HG03571 (cell line): ENCODE results near the gene ABHD12B.

Source experiments
- ATAC-seq: cut with Tn5 transposase; IDR thresholded peaks from one replicate; pipeline ENCODE4 v1.9.1; 2021; ENCODE audit not compliant: unreplicated experiment

Gene ABHD12B

GRCh38 chr14:50839048-50839447 is 32.8 kb upstream of the ABHD12B start:
- no peak for ATAC-seq

- ATAC-seq = no peak
These were observed 32.2 kb upstream of the ABHD12B start for GRCh38 chr14:50839691-50840090.

GRCh38 chr14:50844391-50844790 is 27.5 kb upstream of the ABHD12B start:
- no peak for ATAC-seq

GRCh38 chr14:50845166-50845565 is 26.7 kb upstream of the ABHD12B start:
- ATAC-seq = no peak

- no peak for ATAC-seq
These were observed 25.5 kb upstream of the ABHD12B start for GRCh38 chr14:50846226-50846880.

GRCh38 chr14:50853891-50854290 is 18.0 kb upstream of the ABHD12B start:
- no peak for ATAC-seq

GRCh38 chr14:50854521-50854920 is 17.3 kb upstream of the ABHD12B start:
- no peak for ATAC-seq

- ATAC-seq = no peak
These were observed 16.3 kb upstream of the ABHD12B start for GRCh38 chr14:50855558-50855957.

GRCh38 chr14:50856660-50857059 is 15.2 kb upstream of the ABHD12B start:
- ATAC-seq = no peak

GRCh38 chr14:50859296-50859624 is 12.6 kb upstream of the ABHD12B start:
- ATAC-seq = no peak

GRCh38 chr14:50860478-50861086 is 11.3 kb upstream of the ABHD12B start:
- peak; percentile 52 for ATAC-seq

GRCh38 chr14:50862036-50862570 is 9.8 kb upstream of the ABHD12B start:
- ATAC-seq = no peak

GRCh38 chr14:50864237-50864636 is 7.6 kb upstream of the ABHD12B start:
- ATAC-seq = no peak

- ATAC-seq = no peak
These were observed 6.9 kb upstream of the ABHD12B start for GRCh38 chr14:50864946-50865345.

GRCh38 chr14:50865391-50866076 is 6.3 kb upstream of the ABHD12B start:
- no peak for ATAC-seq

- no peak for ATAC-seq
These were observed 625 bp upstream of the ABHD12B start for GRCh38 chr14:50871228-50871627.

- ATAC-seq = no peak
These were observed 2.9 kb downstream of the ABHD12B start for GRCh38 chr14:50874757-50875156.

GRCh38 chr14:50875359-50876070 is 3.7 kb downstream of the ABHD12B start:
- peak; percentile 88 for ATAC-seq

- ATAC-seq = no peak
These were observed 11.3 kb downstream of the ABHD12B start for GRCh38 chr14:50882932-50883826.

- ATAC-seq = no peak
These were observed 12.0 kb downstream of the ABHD12B start for GRCh38 chr14:50883827-50884197.

- ATAC-seq = no peak
These were observed 15.6 kb downstream of the ABHD12B start for GRCh38 chr14:50887476-50887875.
